IgD-negative memory B cell (primary cell): ENCODE data around the gene PGGHG. TPM values are rescaled to one million over a fixed set of nuclear protein-coding genes. Genes with fewer than 3 reads are reported as not detected.
"Not testable (repeated sequence)": the region's sequence is repeated elsewhere in the genome, so short reads cannot be mapped to it uniquely, and the experiment has no call there.

Experiments
- H3K27ac Mint-ChIP-seq, 3 donors: one replicate each; pipeline ENCODE4 v1.8.0; 2020 to 2022; ENCODE audit warnings: mild to moderate bottlenecking in 3 of 3, mixed read lengths in 3 of 3, moderate library complexity in 1 of 3
- H3K27me3 Mint-ChIP-seq: one replicate; pipeline ENCODE4 v1.8.0; 2021; ENCODE audit warnings: mixed read lengths
- H3K36me3 Mint-ChIP-seq: one replicate; pipeline ENCODE4 v1.8.0; 2020; ENCODE audit warnings: mild to moderate bottlenecking, mixed read lengths
- H3K4me1 Mint-ChIP-seq, 3 donors: one replicate each; pipeline ENCODE4 v1.8.0; 2020 to 2022; ENCODE audit warnings: mixed read lengths in 3 of 3, mild to moderate bottlenecking in 1 of 3
- H3K4me3 Mint-ChIP-seq, 4 donors: one replicate each; pipeline ENCODE4 v1.8.0; 2020 to 2022; ENCODE audit warnings: mild to moderate bottlenecking in 4 of 4, mixed read lengths in 4 of 4, moderate library complexity in 3 of 4
- H3K9me3 Mint-ChIP-seq, 3 donors: one replicate each; pipeline ENCODE4 v1.8.0; 2020 to 2021; ENCODE audit warnings: mixed read lengths in 3 of 3, mild to moderate bottlenecking in 1 of 3
- polyA plus RNA-seq: library from polyadenylated mRNA; unstranded; fragments of 300-500 nt; fragmentation: Illumina TruSeq; gene quantifications from one replicate; pipeline ENCODE4 v1.2.3, GENCODE V29; 2021

The PGGHG gene
- polyA plus RNA-seq, 1 donor from 2014 or later = 6.1 TPM

GRCh38 chr11:328516-329100 lies 39.7 kb downstream of the PGGHG start:
- H3K36me3 Mint-ChIP-seq, H3K9me3 Mint-ChIP-seq, H3K27me3 Mint-ChIP-seq: not testable (repeated sequence)
- Mint-ChIP-seq H3K4me1 (peaks cover 29 to 40% (median 30%) of the 10 kb centered on the region in 3 donors), H3K4me3 (peak overlapping the region in 3 of 4 donors; percentile 11 to 63 (median 32)), H3K27ac (peak overlapping the region in 1 of 3 donors; percentile 72)

GRCh38 chr11:329886-330253 lies 40.9 kb downstream of the PGGHG start:
- no peaks in the 10 kb centered on the region for H3K27me3 Mint-ChIP-seq
- H3K4me3 Mint-ChIP-seq = peak overlapping the region in 3 of 4 donors; percentile 7 to 86 (median 11)
- H3K27ac Mint-ChIP-seq = peak overlapping the region in 1 of 3 donors; percentile 68
- H3K4me1 Mint-ChIP-seq = peaks cover 25 to 38% (median 28%) of the 10 kb centered on the region in 3 donors
- H3K9me3 Mint-ChIP-seq = no peaks in the 10 kb centered on the region
- H3K36me3 Mint-ChIP-seq = no peaks in the 10 kb centered on the region

- H3K27me3 Mint-ChIP-seq = no peaks in the 10 kb centered on the region
- peaks cover 24 to 38% (median 27%) of the 10 kb centered on the region in 3 donors for H3K4me1 Mint-ChIP-seq
- H3K9me3 Mint-ChIP-seq = no peaks in the 10 kb centered on the region
- H3K27ac Mint-ChIP-seq = peak overlapping the region in 1 of 3 donors; percentile 68
- H3K36me3 Mint-ChIP-seq = no peaks in the 10 kb centered on the region
- peak overlapping the region in 1 of 4 donors; percentile 86 for H3K4me3 Mint-ChIP-seq
Measured at GRCh38 chr11:330307-330693, 41.4 kb downstream of the PGGHG start.

GRCh38 chr11:330694-331357 lies 41.9 kb downstream of the PGGHG start:
- Mint-ChIP-seq H3K27me3 (no peaks in the 10 kb centered on the region), H3K27ac (peak overlapping the region; percentile 21 to 98 (median 93)), H3K9me3 (no peaks in the 10 kb centered on the region), H3K4me1 (peaks cover 24 to 38% (median 25%) of the 10 kb centered on the region in 3 donors), H3K36me3 (no peaks in the 10 kb centered on the region), H3K4me3 (peak overlapping the region in 3 of 4 donors; percentile 48 to 92 (median 87))

GRCh38 chr11:331358-332060 lies 42.6 kb downstream of the PGGHG start:
- Mint-ChIP-seq H3K9me3 (no peaks in the 10 kb centered on the region), H3K27me3 (no peaks in the 10 kb centered on the region), H3K36me3 (no peaks in the 10 kb centered on the region), H3K27ac (peak overlapping the region in 2 of 3 donors; percentile 21 to 98), H3K4me1 (peaks cover 18 to 34% (median 24%) of the 10 kb centered on the region in 3 donors), H3K4me3 (peak overlapping the region in 3 of 4 donors; percentile 48 to 92 (median 87))

- no peak overlapping the region for H3K27ac Mint-ChIP-seq
- H3K27me3 Mint-ChIP-seq = no peaks in the 10 kb centered on the region
- H3K9me3 Mint-ChIP-seq = no peaks in the 10 kb centered on the region
- no peaks in the 10 kb centered on the region for H3K36me3 Mint-ChIP-seq
- no peak overlapping the region for H3K4me3 Mint-ChIP-seq
- peaks cover 11 to 31% (median 20%) of the 10 kb centered on the region in 3 donors for H3K4me1 Mint-ChIP-seq
Measured at GRCh38 chr11:332651-333480, 43.9 kb downstream of the PGGHG start.

GRCh38 chr11:333616-334263 lies 44.8 kb downstream of the PGGHG start:
- H3K4me3 Mint-ChIP-seq, H3K27me3 Mint-ChIP-seq, H3K9me3 Mint-ChIP-seq, H3K36me3 Mint-ChIP-seq: not testable (repeated sequence)
- H3K27ac Mint-ChIP-seq = peak overlapping the region in 1 of 3 donors; percentile 43
- H3K4me1 Mint-ChIP-seq = peaks cover 11 to 31% (median 16%) of the 10 kb centered on the region in 3 donors

GRCh38 chr11:334264-334994 lies 45.5 kb downstream of the PGGHG start:
- Mint-ChIP-seq H3K27ac (peak overlapping the region in 1 of 3 donors; percentile 43), H3K4me1 (peaks cover 6 to 26% (median 11%) of the 10 kb centered on the region in 3 donors)

GRCh38 chr11:335779-336658 lies 47.1 kb downstream of the PGGHG start:
- no peaks in the 10 kb centered on the region for H3K27me3 Mint-ChIP-seq
- H3K4me1 Mint-ChIP-seq = peaks cover 4 to 18% (median 7%) of the 10 kb centered on the region in 3 donors
- H3K4me3 Mint-ChIP-seq = no peak overlapping the region
- no peaks in the 10 kb centered on the region for H3K9me3 Mint-ChIP-seq
- no peaks in the 10 kb centered on the region for H3K36me3 Mint-ChIP-seq
- H3K27ac Mint-ChIP-seq = no peak overlapping the region

More at GRCh38 chr11:334264-334994, 45.5 kb downstream of the PGGHG start:
- Mint-ChIP-seq H3K4me3 (no peak overlapping the region), H3K9me3 (no peaks in the 10 kb centered on the region), H3K27me3 (no peaks in the 10 kb centered on the region), H3K36me3 (no peaks in the 10 kb centered on the region)

GRCh38 chr11:336659-337198 lies 47.8 kb downstream of the PGGHG start:
- no peaks in the 10 kb centered on the region for H3K36me3 Mint-ChIP-seq
- no peaks in the 10 kb centered on the region for H3K27me3 Mint-ChIP-seq
- peaks cover 0 to 2% (median 0%) of the 10 kb centered on the region in 3 donors for H3K9me3 Mint-ChIP-seq
- H3K4me3 Mint-ChIP-seq = no peak overlapping the region
- peaks cover 7 to 20% (median 14%) of the 10 kb centered on the region in 3 donors for H3K4me1 Mint-ChIP-seq
- peak overlapping the region in 1 of 3 donors; percentile 18 for H3K27ac Mint-ChIP-seq

- H3K36me3 Mint-ChIP-seq = no peaks in the 10 kb centered on the region
- no peak overlapping the region for H3K4me3 Mint-ChIP-seq
- H3K9me3 Mint-ChIP-seq = peaks cover 0 to 2% (median 0%) of the 10 kb centered on the region in 3 donors
- H3K27me3 Mint-ChIP-seq = no peaks in the 10 kb centered on the region
- H3K4me1 Mint-ChIP-seq = peaks cover 12 to 22% (median 18%) of the 10 kb centered on the region in 3 donors
- no peak overlapping the region for H3K27ac Mint-ChIP-seq
Measured at GRCh38 chr11:337711-338110, 48.8 kb downstream of the PGGHG start.

GRCh38 chr11:339963-340362 lies 51.0 kb downstream of the PGGHG start:
- H3K9me3 Mint-ChIP-seq = peaks cover 0 to 2% (median 0%) of the 10 kb centered on the region in 3 donors
- no peak overlapping the region for H3K27ac Mint-ChIP-seq
- no peaks in the 10 kb centered on the region for H3K36me3 Mint-ChIP-seq
- peaks cover 12 to 22% (median 18%) of the 10 kb centered on the region in 3 donors for H3K4me1 Mint-ChIP-seq
- H3K4me3 Mint-ChIP-seq = no peak overlapping the region
- no peaks in the 10 kb centered on the region for H3K27me3 Mint-ChIP-seq
